Mucosa of descending colon (tissue), 3 donors: ENCODE data around the gene FAM131C. TPM values are rescaled to one million over a fixed set of nuclear protein-coding genes. Genes with fewer than 3 reads are reported as not detected.

Experiments used
- ATAC-seq: fragments of 200-7000 bp; cut with Tn5 transposase; one replicate; pipeline ENCODE4 v1.9.1; 2020; ENCODE audit warnings: mild to moderate bottlenecking, moderate library complexity
- DNase-seq, 3 donors: peaks; one replicate each; pipeline ENCODE4 v3.0.0-alpha.2; 2020
- H3K36me3 ChIP-seq: fragments of 200-600 bp; one replicate; pipeline ENCODE4 v1.8.0; 2021; ENCODE audit warnings: low read depth, mild to moderate bottlenecking
- H3K4me1 ChIP-seq: fragments of 200-600 bp; one replicate; pipeline ENCODE4 v1.8.0; 2021; ENCODE audit warnings: low read depth, mild to moderate bottlenecking
- H3K4me3 ChIP-seq: fragments of 200-600 bp; one replicate; pipeline ENCODE4 v1.8.0; 2021; ENCODE audit warnings: mild to moderate bottlenecking
- H3K9me3 ChIP-seq: fragments of 200-600 bp; one replicate; pipeline ENCODE4 v1.8.0; 2021; ENCODE audit warnings: mild to moderate bottlenecking
- intact Hi-C, 2 donors: fragments of 100-400 bp; cut with DNase I in 1 of 2; cut with micrococcal nuclease in 1 of 2; formaldehyde crosslinking; loops; one replicate each; pipeline versions ENCODE4 v1.11.0 to v1.11.1; 2022; cut with DNase I, micrococcal nuclease
- total RNA-seq, 3 donors: library from RNA; stranded (reverse); fragmentation: NEBNext Ultra II Directional in 2 of 3; extraction: Animal tissue kit (Norgen Biotek cat#: 25700) in 2 of 3; gene quantifications; one replicate each; pipeline versions ENCODE4 v1.2.1 to v1.2.4, GENCODE V29; 2021 to 2023
- TF ChIP-seq, protein P1 (sequence below): fragments of 200-600 bp; IDR thresholded peaks from one replicate; pipeline ENCODE4 v1.8.0; 2022; ENCODE audit warnings: antibody characterized with exemption, mild to moderate bottlenecking
- donor health status: DM: no; HTN: no; CAD: no; lungs with moderate emphysema.
- donor health status: DM: no; HTN: no; CAD: no.
- donor health status: DM: no; HTN: yes; CAD: no.

FAM131C gene
- total RNA-seq, 3 donors from 2014 or later = 3.5 TPM; not detected in 2

GRCh38 chr1:16009678-16010077 lies 63.8 kb downstream of the FAM131C start:
- intact Hi-C loops = loop anchor here (2.0 to 10.0 kb wide), 2 partner anchors 45 to 47 kb away; no protein-coding TSS in a partner anchor
- H3K9me3 ChIP-seq = no peaks in the 10 kb centered on the region

GRCh38 chr1:16009030-16009460 lies 64.4 kb downstream of the FAM131C start:
- Histone ChIP-seq H3K4me1 (peaks cover 16% of the 10 kb centered on the region), H3K36me3 (no peaks in the 10 kb centered on the region), H3K9me3 (no peaks in the 10 kb centered on the region), H3K4me3 (no peak overlapping the region)
- ATAC-seq (peak; percentile 60), DNase-seq (peak in 2 of 3 donors; percentile 82 to 85)
- TF ChIP-seq, protein P1, sequence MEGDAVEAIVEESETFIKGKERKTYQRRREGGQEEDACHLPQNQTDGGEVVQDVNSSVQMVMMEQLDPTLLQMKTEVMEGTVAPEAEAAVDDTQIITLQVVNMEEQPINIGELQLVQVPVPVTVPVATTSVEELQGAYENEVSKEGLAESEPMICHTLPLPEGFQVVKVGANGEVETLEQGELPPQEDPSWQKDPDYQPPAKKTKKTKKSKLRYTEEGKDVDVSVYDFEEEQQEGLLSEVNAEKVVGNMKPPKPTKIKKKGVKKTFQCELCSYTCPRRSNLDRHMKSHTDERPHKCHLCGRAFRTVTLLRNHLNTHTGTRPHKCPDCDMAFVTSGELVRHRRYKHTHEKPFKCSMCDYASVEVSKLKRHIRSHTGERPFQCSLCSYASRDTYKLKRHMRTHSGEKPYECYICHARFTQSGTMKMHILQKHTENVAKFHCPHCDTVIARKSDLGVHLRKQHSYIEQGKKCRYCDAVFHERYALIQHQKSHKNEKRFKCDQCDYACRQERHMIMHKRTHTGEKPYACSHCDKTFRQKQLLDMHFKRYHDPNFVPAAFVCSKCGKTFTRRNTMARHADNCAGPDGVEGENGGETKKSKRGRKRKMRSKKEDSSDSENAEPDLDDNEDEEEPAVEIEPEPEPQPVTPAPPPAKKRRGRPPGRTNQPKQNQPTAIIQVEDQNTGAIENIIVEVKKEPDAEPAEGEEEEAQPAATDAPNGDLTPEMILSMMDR = peak; percentile 88
- intact Hi-C loops = loop anchor here (2.0 to 10.0 kb wide), 2 partner anchors 46 to 48 kb away; no protein-coding TSS in a partner anchor

More at GRCh38 chr1:16009678-16010077, 63.8 kb downstream of the FAM131C start:
- DNase-seq (no peak), ATAC-seq (no peak)
- Histone ChIP-seq H3K4me1 (peaks cover 16% of the 10 kb centered on the region), H3K4me3 (no peak overlapping the region), H3K36me3 (no peaks in the 10 kb centered on the region)
- TF ChIP-seq, protein P1 = no peak

Other genes starting within 250 kb of the FAM131C start
- 10 to 100 TPM; 48.7 to 60.3 (median 50.6) TPM for gene SPEN, start 225.9 kb downstream of the FAM131C start, total RNA-seq
- gene ZBTB17, start 97.5 kb downstream of the FAM131C start, total RNA-seq = 10 to 100 TPM; 29.2 to 40.8 (median 34.6) TPM
- gene SRARP, start 69.4 kb downstream of the FAM131C start, total RNA-seq = not detected
- 10 to 100 TPM in 2 of 3 donors, 1 to 10 TPM in 1; 1.5 to 78.0 (median 13.0) TPM for gene HSPB7, start 55.6 kb downstream of the FAM131C start, total RNA-seq
- gene CLCNKA, start 51.6 kb downstream of the FAM131C start, total RNA-seq = 1 to 10 TPM in 2 of 3 donors, not detected in 1; 1.3 to 3.4 TPM
- gene CLCNKB, start 29.9 kb downstream of the FAM131C start, total RNA-seq = 1 to 10 TPM in 1 of 3 donors, not detected in 2; 1.2 TPM
- gene EPHA2, start 82.4 kb upstream of the FAM131C start, total RNA-seq = 10 to 100 TPM; 36.8 to 43.5 (median 43.5) TPM
- gene ARHGEF19, start 139.0 kb upstream of the FAM131C start, total RNA-seq = 10 to 100 TPM in 1 of 3 donors, 1 to 10 TPM in 2; 5.3 to 13.3 (median 9.0) TPM
- gene CPLANE2, start 163.5 kb upstream of the FAM131C start, total RNA-seq = 1 to 10 TPM; 5.3 to 9.9 (median 5.9) TPM